Activated T-helper 9 cell treated with anti-CD3 and anti-CD28 coated beads, Interleukin-2, amount 50 U/mL, for 16 hours (primary cell): ENCODE measurements around the gene CYP27C1.

Experiments used
- DNase-seq: peaks from one replicate; pipeline ENCODE4 v3.0.0-alpha.2; 2020; ENCODE audit warnings: low read depth

Gene CYP27C1

DNA sequence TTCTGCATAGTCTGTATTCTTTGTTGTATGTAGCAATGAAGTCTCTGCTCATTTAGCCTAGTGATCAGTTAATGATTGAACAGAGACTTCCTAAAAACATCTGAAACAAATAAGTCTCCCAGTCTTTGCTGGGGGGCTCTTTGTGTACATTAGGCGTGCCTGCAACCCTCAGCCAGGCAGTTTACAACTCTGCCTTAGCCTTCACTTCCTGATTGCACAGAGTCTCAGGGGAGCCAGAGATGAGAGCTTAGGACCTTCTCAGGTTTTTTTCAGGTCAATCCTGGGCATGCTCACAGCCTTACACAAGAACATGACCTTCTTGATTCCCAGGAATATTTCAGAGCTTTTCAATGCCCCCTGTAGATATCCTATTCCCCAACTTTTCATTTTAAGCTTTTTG lies 69.1 kb downstream of the CYP27C1 start:
- DNase-seq: no peak

GRCh38 chr2:127149384-127149783 lies 70.7 kb downstream of the CYP27C1 start:
- DNase-seq: no peak

- no peak for DNase-seq
Measured at GRCh38 chr2:127146820-127147502, 73.1 kb downstream of the CYP27C1 start.

DNA sequence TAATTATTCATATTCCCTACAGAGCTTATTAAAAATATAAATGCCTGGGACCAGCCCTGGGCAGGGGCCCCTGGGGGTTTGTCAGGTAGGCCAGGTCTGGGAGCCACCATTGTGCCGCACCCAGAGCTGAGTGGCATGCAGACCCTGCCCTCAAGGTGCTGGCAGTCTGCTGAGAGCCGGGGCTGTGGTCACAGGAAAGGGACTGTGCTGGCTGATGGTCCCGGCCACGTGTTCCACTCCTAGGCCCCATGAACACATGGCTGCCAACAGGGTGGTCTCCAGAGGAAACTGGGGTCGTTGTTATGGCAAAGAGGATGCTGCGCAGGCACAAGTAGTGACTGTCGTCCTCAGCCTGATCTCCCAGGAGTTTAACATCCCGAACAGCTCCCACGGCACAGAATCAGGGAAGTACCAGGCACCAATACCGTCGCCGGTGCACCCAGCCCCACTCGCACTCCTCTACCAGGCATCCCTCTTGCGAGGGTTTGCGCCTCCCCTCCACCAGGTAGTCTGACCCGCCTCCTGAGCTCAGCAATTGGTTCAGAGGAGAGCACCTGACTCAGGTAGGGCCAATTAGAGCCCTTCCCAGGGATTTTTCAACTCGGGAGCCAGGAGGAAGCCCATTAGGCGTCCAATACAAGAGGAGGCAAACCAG lies 73.9 kb downstream of the CYP27C1 start:
- DNase-seq: no peak

DNA sequence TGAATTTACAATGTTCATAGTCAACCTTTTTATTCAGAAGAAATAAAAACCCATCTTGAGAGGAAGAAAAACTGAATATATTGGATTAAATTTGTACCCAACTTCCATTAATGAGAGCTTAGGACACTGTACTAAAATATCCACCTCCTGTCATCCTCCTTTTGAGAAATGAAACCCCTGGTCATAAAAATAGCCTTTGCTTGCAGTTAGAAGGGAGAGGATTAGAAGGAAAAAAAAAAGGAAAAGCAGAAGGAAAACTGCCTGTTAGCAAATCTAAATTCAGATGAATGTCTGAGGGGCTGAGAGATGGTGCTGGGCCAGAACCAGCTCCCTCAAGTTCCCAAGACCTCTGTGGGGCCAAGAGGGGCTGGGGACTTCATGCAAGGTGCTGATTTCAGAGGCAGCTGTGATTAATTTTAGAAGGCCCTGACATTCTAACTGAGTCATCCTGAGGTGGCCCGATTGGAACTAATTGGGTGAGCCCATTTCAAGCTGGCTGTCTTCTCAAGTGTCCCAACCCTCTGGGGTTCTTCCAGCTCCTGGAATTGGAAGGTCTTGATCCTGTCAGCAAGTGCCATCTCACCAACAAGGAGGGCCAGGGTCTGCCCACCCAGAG lies 74.7 kb downstream of the CYP27C1 start:
- DNase-seq: no peak

DNA sequence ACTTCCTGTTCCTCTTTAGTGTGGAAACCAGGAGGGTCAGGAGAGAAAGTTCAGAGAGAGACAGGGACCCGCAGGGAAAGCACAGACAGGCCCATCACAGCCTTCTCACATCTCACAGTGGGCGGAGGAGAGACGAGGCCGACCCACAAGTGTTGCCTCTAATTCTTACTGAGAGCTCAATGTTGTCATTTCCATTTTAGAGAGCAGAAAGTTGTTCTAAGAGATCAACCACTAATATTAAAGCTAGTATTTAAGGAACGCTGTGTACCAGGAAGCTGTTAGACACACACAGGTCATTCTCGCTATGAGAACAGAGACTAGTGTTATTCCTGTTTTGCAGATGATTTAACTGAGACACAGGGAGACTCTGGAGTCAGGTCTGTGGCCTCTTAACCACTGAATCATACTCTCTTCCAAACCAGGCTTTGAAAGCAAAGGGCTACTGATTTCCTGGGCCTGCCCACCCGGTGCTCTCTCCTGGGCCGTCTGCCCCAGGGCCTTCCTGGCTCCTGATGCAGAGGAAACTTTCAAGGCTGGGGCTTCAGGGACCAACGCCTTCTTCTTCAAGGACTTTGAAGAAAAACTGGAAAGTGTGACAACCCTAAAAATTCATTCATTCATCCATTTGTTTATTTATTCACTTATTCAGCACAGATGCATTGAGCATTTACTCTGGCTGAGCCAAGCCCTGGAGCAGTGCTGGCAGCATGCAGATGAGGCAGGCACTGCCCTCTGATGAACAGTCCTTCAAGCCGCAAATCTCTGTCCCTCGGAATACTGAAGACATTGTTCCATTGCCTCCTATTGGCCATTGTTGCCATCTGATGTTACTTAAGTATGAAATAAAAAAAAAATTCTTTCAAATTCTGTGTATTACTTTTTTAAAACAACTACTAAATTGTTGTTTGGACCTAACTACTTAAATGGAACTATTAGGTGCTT lies 76.0 kb downstream of the CYP27C1 start:
- DNase-seq: no peak

DNA sequence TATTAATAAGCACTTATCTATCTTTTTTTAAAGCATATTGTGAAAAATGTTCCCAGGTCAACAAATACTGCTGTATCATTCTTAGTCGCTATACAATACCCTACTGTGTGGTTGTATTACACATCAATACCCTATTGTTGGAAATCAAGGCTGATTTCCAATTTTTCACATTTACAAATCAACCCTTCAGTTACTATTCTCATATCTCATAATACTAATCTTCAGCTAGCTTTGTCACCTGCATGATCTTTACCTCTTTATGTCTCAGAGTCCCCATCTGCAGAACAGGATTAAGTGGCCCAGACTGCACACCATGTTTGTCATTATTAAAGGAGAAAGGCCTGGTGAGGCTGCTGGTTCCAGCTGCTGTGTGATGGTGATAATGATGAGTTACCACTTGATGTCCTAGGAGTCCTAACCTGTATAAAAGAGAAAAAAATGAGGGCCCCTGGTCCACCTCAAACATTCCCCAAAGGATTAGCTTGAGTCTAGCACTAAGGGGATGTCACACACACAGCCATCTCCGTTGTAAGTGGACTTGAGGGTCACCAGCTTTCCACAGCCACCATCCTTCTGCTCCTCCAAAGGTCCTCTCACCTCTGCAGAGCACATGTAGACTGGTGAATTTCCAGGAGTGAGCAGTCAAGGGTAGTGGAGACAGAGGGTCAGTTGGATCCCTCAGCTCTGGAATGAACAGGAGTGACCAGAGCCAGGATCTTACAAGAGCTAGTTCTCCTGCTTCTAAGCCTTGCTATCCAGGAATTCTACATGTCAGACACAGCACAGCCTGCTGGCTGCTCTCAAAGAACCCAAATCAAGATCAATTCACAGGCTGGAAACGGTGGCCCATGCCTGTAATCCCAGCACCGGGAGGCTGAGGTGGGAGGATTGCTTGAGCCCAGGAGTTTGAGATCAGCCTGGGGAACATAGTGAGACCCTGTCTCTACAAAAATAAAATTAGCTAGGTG lies 77.2 kb downstream of the CYP27C1 start:
- no peak for DNase-seq

DNA sequence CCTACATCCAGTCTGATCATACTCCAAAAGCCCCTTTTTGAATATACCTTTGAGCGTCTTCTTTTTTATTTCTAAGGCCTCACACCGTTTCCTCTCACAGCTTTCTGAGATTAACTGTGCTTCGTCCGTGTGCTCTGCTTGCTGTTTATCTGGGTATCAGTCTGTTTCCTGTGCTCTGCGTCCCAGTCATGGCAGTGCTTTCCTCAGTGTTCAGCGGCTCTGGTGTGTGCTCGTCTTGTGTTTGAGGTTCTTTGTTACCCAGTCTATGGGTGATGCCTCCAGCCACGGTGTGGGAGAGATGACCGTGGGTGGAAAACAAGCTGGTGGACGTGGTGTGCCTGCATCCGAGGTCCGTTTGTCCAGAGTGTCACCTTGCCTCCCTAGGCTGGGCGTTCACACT lies 79.6 kb downstream of the CYP27C1 start:
- DNase-seq: no peak

GRCh38 chr2:127139766-127140165 lies 80.3 kb downstream of the CYP27C1 start:
- DNase-seq: no peak

DNA sequence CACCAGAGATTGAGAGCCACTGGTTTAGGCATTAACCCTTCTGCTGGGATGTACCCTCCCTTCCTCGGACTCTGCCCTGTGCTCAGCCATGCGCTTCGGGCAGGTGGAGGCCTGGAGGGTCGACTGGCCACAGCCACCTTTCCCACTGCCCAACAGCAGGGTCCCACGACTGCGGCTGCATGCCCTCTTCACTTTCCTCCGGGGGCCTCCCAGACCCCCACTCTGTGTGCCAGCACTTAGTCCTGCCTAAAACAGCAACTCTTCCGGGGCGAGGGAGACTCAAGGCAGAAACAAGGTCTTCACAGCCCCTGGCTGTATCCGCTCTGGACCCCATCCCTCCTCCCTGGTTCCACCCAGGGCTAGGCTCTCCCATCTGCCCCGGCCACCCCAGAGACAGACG lies 81.8 kb downstream of the CYP27C1 start:
- no peak for DNase-seq

- no peak for DNase-seq
Measured at GRCh38 chr2:127137741-127138140, 82.4 kb downstream of the CYP27C1 start.

DNA sequence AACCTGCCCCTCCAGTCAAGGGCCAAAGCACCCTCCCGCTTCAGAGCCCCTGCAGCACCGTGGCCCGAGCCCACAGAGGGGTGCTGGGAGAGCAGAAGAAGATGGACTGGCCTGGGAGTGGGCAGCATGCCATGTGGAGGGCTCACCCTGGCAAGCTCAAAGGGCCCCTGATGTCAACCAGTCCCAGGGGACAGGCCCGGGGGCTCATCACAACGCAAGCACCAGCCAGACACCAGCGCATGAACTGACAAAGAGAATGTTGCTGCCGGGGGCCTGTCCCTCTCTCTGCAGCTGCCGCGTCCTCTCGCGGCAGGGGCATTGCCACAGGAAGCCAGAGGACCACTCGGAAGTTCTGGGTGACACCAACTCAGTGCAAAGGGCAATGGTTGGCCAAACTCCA lies 82.9 kb downstream of the CYP27C1 start:
- no peak for DNase-seq

DNA sequence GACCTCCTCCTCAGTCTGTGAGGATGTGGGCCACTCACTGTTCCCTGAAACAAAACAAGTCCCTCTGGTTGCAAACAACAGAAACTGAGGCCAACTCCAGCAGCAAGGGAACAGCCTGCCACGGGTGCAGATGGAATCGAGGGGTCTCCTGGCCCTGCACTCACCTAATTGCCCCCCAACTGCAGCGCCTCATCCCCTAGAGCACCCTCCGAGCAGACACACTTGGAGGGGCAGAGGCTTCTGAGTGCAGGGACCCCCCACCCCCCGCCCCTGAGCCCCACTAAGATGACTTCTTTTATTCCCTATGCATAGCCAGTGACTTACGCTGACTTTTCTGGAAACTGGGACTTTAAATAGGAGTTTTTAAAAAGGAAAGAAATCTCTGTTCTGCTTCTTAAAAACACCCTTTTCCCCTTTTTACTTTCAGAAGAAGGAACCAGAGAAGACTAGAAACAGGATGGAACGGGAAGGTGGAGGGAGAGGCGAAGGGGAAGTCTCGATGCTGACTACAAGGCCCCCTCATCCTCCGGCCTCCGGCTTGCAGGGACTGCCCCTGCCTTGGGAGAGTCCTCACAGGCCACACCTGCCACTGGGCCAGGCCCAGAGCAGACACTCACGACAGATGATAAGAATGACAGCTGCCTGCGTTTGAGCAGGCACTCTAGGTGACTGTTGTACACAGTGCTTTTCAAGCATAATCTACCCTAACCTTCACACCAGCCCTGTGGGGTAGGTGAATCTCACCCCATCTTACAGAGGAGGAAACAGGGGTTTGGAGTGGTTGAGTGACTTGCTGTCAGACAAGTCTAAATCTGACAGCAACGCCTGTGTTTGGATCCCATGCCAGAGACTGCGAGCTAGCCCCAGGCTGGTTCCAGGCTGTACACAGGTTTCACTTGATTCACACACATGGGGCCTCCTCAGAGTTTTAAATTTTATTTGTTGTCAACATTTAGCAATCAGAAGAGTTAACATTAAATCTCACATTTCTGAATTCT lies 85.0 kb downstream of the CYP27C1 start:
- DNase-seq: no peak

GRCh38 chr2:127134235-127134634 lies 85.9 kb downstream of the CYP27C1 start:
- no peak for DNase-seq
